Natural killer cell (primary cell): ENCODE data around the gene ACAD10. TPM values are rescaled to one million over a fixed set of nuclear protein-coding genes. Genes with fewer than 3 reads are reported as not detected.

ENCODE experiments used
- ATAC-seq, 3 donors: fragments of 150-1000 bp in 2 of 3; fragments of 200-7000 bp in 1 of 3; cut with Tn5 transposase; 1 replicate in 1 of 3; 2 replicates in 2 of 3; pipeline ENCODE4 v1.10.0; 2021; ENCODE audit warnings: mild to moderate bottlenecking in 2 of 3, moderate library complexity in 2 of 3
- DNase-seq, 2 donors: peaks; one replicate each; pipeline versions ENCODE4 v3.0.0 to v3.0.0-alpha.2; 2013 to 2021; ENCODE audit warnings: mixed read lengths in 1 of 2
- H3K27ac ChIP-seq: one replicate; pipeline ENCODE4 v1.5.1; 2013; ENCODE audit warnings: mild to moderate bottlenecking, low read length
- H3K27me3 ChIP-seq: one replicate; pipeline ENCODE4 v1.6.1; 2013; ENCODE audit warnings: low read length; ENCODE audit not compliant: control insufficient read depth, insufficient read depth
- H3K36me3 ChIP-seq: one replicate; pipeline ENCODE4 v1.6.1; 2013; ENCODE audit warnings: low read length; ENCODE audit not compliant: control insufficient read depth, insufficient read depth
- H3K4me1 ChIP-seq: one replicate; pipeline ENCODE4 v1.6.1; 2013; ENCODE audit warnings: low read length; ENCODE audit not compliant: control insufficient read depth, insufficient read depth
- H3K4me3 ChIP-seq: one replicate; pipeline ENCODE4 v1.5.1; 2013; ENCODE audit warnings: low read length
- H3K9me3 ChIP-seq: one replicate; pipeline ENCODE4 v1.6.1; 2013; ENCODE audit warnings: low read length; ENCODE audit not compliant: control insufficient read depth, insufficient read depth
- H3K27ac Mint-ChIP-seq, 2 donors: one replicate each; pipeline ENCODE4 v1.8.0; 2022; ENCODE audit warnings: mild to moderate bottlenecking in 2 of 2, mixed read lengths in 2 of 2, moderate library complexity in 1 of 2
- H3K27me3 Mint-ChIP-seq, 2 donors: one replicate each; pipeline ENCODE4 v1.8.0; 2022; ENCODE audit warnings: low read depth in 2 of 2, mixed read lengths in 2 of 2
- H3K36me3 Mint-ChIP-seq: one replicate; pipeline ENCODE4 v1.8.0; 2022; ENCODE audit warnings: mixed read lengths
- H3K4me1 Mint-ChIP-seq, 2 donors: one replicate each; pipeline ENCODE4 v1.8.0; 2022; ENCODE audit warnings: mixed read lengths in 2 of 2
- H3K4me3 Mint-ChIP-seq: one replicate; pipeline ENCODE4 v1.8.0; 2022; ENCODE audit warnings: mild to moderate bottlenecking, moderate library complexity, mixed read lengths
- H3K9me3 Mint-ChIP-seq, 2 donors: one replicate each; pipeline ENCODE4 v1.8.0; 2022; ENCODE audit warnings: mixed read lengths in 2 of 2
- CTCF ChIP-seq: fragments of 200-600 bp; IDR thresholded peaks from one replicate; pipeline ENCODE4 v1.8.0; 2022; ENCODE audit warnings: antibody characterized with exemption
- whole genome bisulfite sequencing: methylation state at CpG from one replicate; pipeline ENCODE4 v1.1.7; 2013; ENCODE audit warnings: missing lambda C conversion rate; ENCODE audit not compliant: insufficient coverage; 5-methylcytosine and 5-hydroxymethylcytosine counted together
- intact Hi-C: fragments of 100-400 bp; cut with micrococcal nuclease; formaldehyde crosslinking; loops from one replicate; pipeline ENCODE4 v1.14.2; 2022
- total RNA-seq, 4 donors: library from RNA; stranded (reverse); fragments of 120-200 nt in 1 of 4; gene quantifications; one replicate each; pipeline versions ENCODE4 v1.2.3 to v1.2.4, GENCODE V29; 2013 to 2022

Gene ACAD10
- total RNA-seq, 3 donors from 2014 or later (not counting 1 experiment from before 2014, with no cell fraction given): 19.0 to 29.0 (median 27.0) TPM

DNA sequence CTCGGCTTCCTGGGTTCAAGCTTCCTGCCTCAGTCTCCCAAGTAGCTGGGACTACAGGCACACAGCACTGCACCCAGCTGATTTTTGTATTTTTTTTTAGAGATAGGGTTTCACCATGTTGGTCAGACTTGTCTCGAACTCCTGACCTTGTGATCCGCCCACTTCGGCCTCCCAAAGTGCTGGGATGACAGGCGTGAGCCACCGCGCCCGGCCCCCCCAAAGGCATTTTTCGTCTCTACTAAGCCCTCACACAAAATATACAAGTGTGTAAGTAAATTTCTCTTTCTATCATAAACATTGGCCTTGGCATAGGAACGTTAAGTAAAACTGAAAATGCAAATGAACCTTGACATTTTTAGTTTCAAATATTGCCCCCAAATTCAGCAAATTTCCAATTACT, 2.1 kb downstream of the ACAD10 start:
- DNase-seq (no peak), ATAC-seq (no peak)
- Mint-ChIP-seq H3K36me3 (no peaks in the 10 kb centered on the region), H3K4me3 (peak overlapping the region; percentile 52), H3K4me1 (peaks cover 34 to 52% of the 10 kb centered on the region in 2 donors), H3K27ac (peak overlapping the region in 1 of 2 donors; percentile 91), H3K9me3 (no peaks in the 10 kb centered on the region), H3K27me3 (no peaks in the 10 kb centered on the region)
- Histone ChIP-seq H3K4me1 (peaks cover 21% of the 10 kb centered on the region), H3K9me3 (no peaks in the 10 kb centered on the region), H3K27me3 (no peaks in the 10 kb centered on the region), H3K36me3 (peaks cover 3% of the 10 kb centered on the region), H3K27ac (no peak overlapping the region), H3K4me3 (no peak overlapping the region)
- intact Hi-C loops: loop anchor here (2.0 kb wide), 2 partner anchors 89 to 125 kb away; partner anchors contain the start of gene ATXN2
- 98% methylated on average over 9 of the region's 10 CpGs for WGBS
- no peak for TF ChIP-seq CTCF

GRCh38 chr12:111691262-111691661, 5.4 kb downstream of the ACAD10 start:
- ATAC-seq (no peak), DNase-seq (no peak)
- H3K9me3 ChIP-seq: no peaks in the 10 kb centered on the region
- H3K27ac ChIP-seq: no peak overlapping the region
- peaks cover 5% of the 10 kb centered on the region for H3K4me1 ChIP-seq
- H3K36me3 ChIP-seq: peaks cover 13% of the 10 kb centered on the region
- H3K4me3 ChIP-seq: no peak overlapping the region
- no peak overlapping the region for H3K27ac Mint-ChIP-seq
- H3K4me1 Mint-ChIP-seq: peaks cover 8 to 19% of the 10 kb centered on the region in 2 donors
- no peak overlapping the region for H3K4me3 Mint-ChIP-seq
- no peak for TF ChIP-seq CTCF
- H3K27me3 ChIP-seq: no peaks in the 10 kb centered on the region
- intact Hi-C loops: no loop called here
- H3K9me3 Mint-ChIP-seq: no peaks in the 10 kb centered on the region
- no peaks in the 10 kb centered on the region for H3K27me3 Mint-ChIP-seq
- H3K36me3 Mint-ChIP-seq: no peaks in the 10 kb centered on the region
- 89% methylated on average over 3 of the region's 3 CpGs for WGBS

DNA sequence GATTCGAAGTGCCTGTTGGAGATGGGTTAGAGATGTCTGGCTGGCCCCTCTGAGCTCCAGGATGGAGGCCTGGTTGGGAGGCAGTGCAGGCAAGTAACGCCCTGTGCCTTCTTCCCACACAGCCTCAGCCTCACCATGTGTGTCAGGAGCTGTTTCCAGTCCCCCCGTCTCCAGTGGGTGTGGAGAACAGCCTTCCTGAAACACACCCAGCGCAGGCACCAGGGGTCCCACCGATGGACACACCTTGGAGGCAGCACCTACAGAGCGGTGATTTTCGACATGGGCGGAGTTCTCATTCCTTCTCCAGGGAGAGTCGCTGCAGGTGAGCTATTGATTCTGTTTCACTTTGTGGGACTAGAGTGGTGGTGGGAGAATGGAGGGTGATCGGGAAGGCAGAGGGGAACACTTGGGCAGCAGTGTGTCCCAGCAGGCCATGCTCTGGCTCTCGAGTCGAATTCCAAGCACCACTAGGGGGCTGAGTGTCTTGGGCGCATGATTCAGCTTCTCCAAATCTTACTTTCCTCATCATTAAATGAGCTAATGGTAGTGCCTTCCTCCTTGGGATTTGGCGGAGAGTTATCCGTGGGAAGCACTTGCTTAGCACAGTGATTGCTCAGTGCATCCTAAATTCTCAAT, 6.8 kb downstream of the ACAD10 start:
- Mint-ChIP-seq H3K36me3 (no peaks in the 10 kb centered on the region), H3K27ac (no peak overlapping the region), H3K4me3 (no peak overlapping the region), H3K9me3 (no peaks in the 10 kb centered on the region), H3K27me3 (no peaks in the 10 kb centered on the region), H3K4me1 (peaks cover 0 to 6% of the 10 kb centered on the region in 2 donors)
- DNase-seq (no peak), ATAC-seq (no peak)
- H3K27me3 ChIP-seq: no peaks in the 10 kb centered on the region
- no peak overlapping the region for H3K27ac ChIP-seq
- 95% methylated on average over 15 of the region's 15 CpGs for WGBS
- TF ChIP-seq CTCF: no peak
- intact Hi-C loops: no loop called here
- no peaks in the 10 kb centered on the region for H3K9me3 ChIP-seq
- peaks cover 13% of the 10 kb centered on the region for H3K36me3 ChIP-seq
- no peaks in the 10 kb centered on the region for H3K4me1 ChIP-seq
- H3K4me3 ChIP-seq: no peak overlapping the region

- no peaks in the 10 kb centered on the region for H3K9me3 Mint-ChIP-seq
- Histone ChIP-seq H3K27ac (no peak overlapping the region), H3K4me1 (no peaks in the 10 kb centered on the region), H3K36me3 (peaks cover 15% of the 10 kb centered on the region), H3K4me3 (no peak overlapping the region), H3K9me3 (no peaks in the 10 kb centered on the region), H3K27me3 (no peaks in the 10 kb centered on the region)
- no peaks in the 10 kb centered on the region for H3K36me3 Mint-ChIP-seq
- peaks cover 0 to 6% of the 10 kb centered on the region in 2 donors for H3K4me1 Mint-ChIP-seq
- WGBS: 93% methylated on average over 5 of the region's 5 CpGs
- H3K4me3 Mint-ChIP-seq: no peak overlapping the region
- H3K27me3 Mint-ChIP-seq: no peaks in the 10 kb centered on the region
- no peak for DNase-seq
- TF ChIP-seq CTCF: no peak
- ATAC-seq: no peak
- H3K27ac Mint-ChIP-seq: no peak overlapping the region
- intact Hi-C loops: no loop called here
Observed at GRCh38 chr12:111693818-111694217, 8.0 kb downstream of the ACAD10 start.
